CD8-positive, alpha-beta memory T cell (primary cell): ENCODE results near the gene RNU5D-1. TPM values are rescaled to one million over a fixed set of nuclear protein-coding genes. Genes with fewer than 3 reads are reported as not detected.

Source experiments
- CTCF ChIA-PET: fragments of 350-600 bp; sonication (Branson Sonifier 250); formaldehyde crosslinking; loops from one replicate; lab custom pipeline; 2021; ENCODE audit warnings: antibody characterized with exemption; lab: Charles Lee
- POLR2A ChIA-PET: fragments of 350-600 bp; sonication (Branson Sonifier 250); formaldehyde crosslinking; loops from one replicate; lab custom pipeline; 2021; ENCODE audit warnings: antibody characterized with exemption; lab: Charles Lee
- DNase-seq, 5 donors: peaks; one replicate each; pipeline versions ENCODE4 v3.0.0 to v3.0.0-alpha.2; 2020 to 2022; ENCODE audit warnings: mixed read lengths in 1 of 5
- H3K27ac ChIP-seq: one replicate; pipeline ENCODE4 v1.7.0; 2013; ENCODE audit warnings: low read depth, mild to moderate bottlenecking, low read length, moderate library complexity
- H3K27me3 ChIP-seq: 2 replicates; pipeline ENCODE4 v1.7.0; 2013; ENCODE audit warnings: low read length, mild to moderate bottlenecking; ENCODE audit not compliant: insufficient read depth, poor library complexity, severe bottlenecking
- H3K36me3 ChIP-seq: 2 replicates; pipeline ENCODE4 v1.7.0; 2013; ENCODE audit warnings: mild to moderate bottlenecking, low read length, moderate library complexity; ENCODE audit not compliant: insufficient read depth
- H3K4me1 ChIP-seq: 2 replicates; pipeline ENCODE4 v1.7.0; 2013; ENCODE audit warnings: mild to moderate bottlenecking, low read length, moderate library complexity; ENCODE audit not compliant: insufficient read depth
- H3K4me3 ChIP-seq: 2 replicates; pipeline ENCODE4 v1.7.0; 2013; ENCODE audit warnings: mild to moderate bottlenecking, low read length
- H3K9me3 ChIP-seq: 2 replicates; pipeline ENCODE4 v1.7.0; 2013; ENCODE audit warnings: mild to moderate bottlenecking, low read length
- H3K27ac Mint-ChIP-seq, 8 donors: one replicate each; pipeline ENCODE4 v1.8.0; 2020 to 2021; ENCODE audit warnings: mixed read lengths in 8 of 8, mild to moderate bottlenecking in 6 of 8, inconsistent platforms in 3 of 8, moderate library complexity in 3 of 8
- H3K27me3 Mint-ChIP-seq, 2 donors: one replicate each; pipeline ENCODE4 v1.8.0; 2020 to 2021; ENCODE audit warnings: mixed read lengths in 2 of 2, mild to moderate bottlenecking in 1 of 2, moderate library complexity in 1 of 2
- H3K36me3 Mint-ChIP-seq, 3 donors: one replicate each; pipeline ENCODE4 v1.8.0; 2020 to 2021; ENCODE audit warnings: mixed read lengths in 3 of 3, inconsistent platforms in 1 of 3, mild to moderate bottlenecking in 1 of 3
- H3K4me1 Mint-ChIP-seq, 3 donors: one replicate each; pipeline ENCODE4 v1.8.0; 2020 to 2021; ENCODE audit warnings: mixed read lengths in 3 of 3, inconsistent platforms in 1 of 3, mild to moderate bottlenecking in 1 of 3
- H3K4me3 Mint-ChIP-seq, 7 donors: one replicate each; pipeline ENCODE4 v1.8.0; 2020 to 2021; ENCODE audit warnings: mixed read lengths in 7 of 7, mild to moderate bottlenecking in 6 of 7, moderate library complexity in 4 of 7, inconsistent platforms in 2 of 7
- H3K9me3 Mint-ChIP-seq, 5 donors: one replicate each; pipeline ENCODE4 v1.8.0; 2020 to 2022; ENCODE audit warnings: mixed read lengths in 5 of 5, mild to moderate bottlenecking in 3 of 5, moderate library complexity in 2 of 5, inconsistent platforms in 1 of 5
- polyA plus RNA-seq: library from polyadenylated mRNA; unstranded; fragments of 300-500 nt; fragmentation: Illumina TruSeq; gene quantifications from one replicate; pipeline ENCODE4 v1.2.3, GENCODE V29; 2021
- total RNA-seq, 2 experiments: library from RNA; stranded (reverse); gene quantifications; one replicate each; pipeline ENCODE4 v1.2.3, GENCODE V29; 2021

RNU5D-1 gene
- total and polyA plus RNA-seq, 3 experiments from 2014 or later = not detected

- ChIA-PET POLR2A (interaction anchor here (0.6 to 1.0 kb wide), 2 partner anchors 291 to 1692 kb away, joined by 3 to 4 read pairs; partner anchors contain the start of gene HECTD3), CTCF (interaction anchor here (9.5 kb wide), 1 partner anchor 10 kb away, joined by 89 read pairs; the partner anchor contains the start of gene RNU5D-1)
- Histone ChIP-seq H3K4me3 (no peak overlapping the region), H3K4me1 (peaks cover 70% of the 10 kb centered on the region), H3K36me3 (no peaks in the 10 kb centered on the region), H3K9me3 (no peaks in the 10 kb centered on the region), H3K27ac (no peak overlapping the region), H3K27me3 (no peaks in the 10 kb centered on the region)
- Mint-ChIP-seq H3K27me3 (no peaks in the 10 kb centered on the region), H3K4me3 (peak overlapping the region in 1 of 7 donors; percentile 68), H3K36me3 (no peaks in the 10 kb centered on the region), H3K27ac (peak overlapping the region in 3 of 8 donors; percentile 27 to 86 (median 71)), H3K9me3 (no peaks in the 10 kb centered on the region), H3K4me1 (peaks cover 61 to 80% (median 77%) of the 10 kb centered on the region in 3 donors)
- no peak for DNase-seq
Measured at GRCh38 chr1:44719318-44719717, 11.7 kb downstream of the RNU5D-1 start.

GRCh38 chr1:44718091-44718490 is 12.9 kb downstream of the RNU5D-1 start:
- ChIA-PET CTCF (interaction anchor here (0.7 to 9.5 kb wide), 2 partner anchors 9 to 12 kb away, joined by 3 to 89 read pairs; partner anchors contain the start of gene RNU5D-1), POLR2A (interaction anchor here (1.3 kb wide), 1 partner anchor 12 kb away, joined by 3 read pairs; no protein-coding TSS in a partner anchor)
- no peaks in the 10 kb centered on the region for H3K27me3 ChIP-seq
- no peak overlapping the region for H3K4me3 ChIP-seq
- Mint-ChIP-seq H3K4me3 (peak overlapping the region in 1 of 7 donors; percentile 19), H3K4me1 (peaks cover 52 to 71% (median 67%) of the 10 kb centered on the region in 3 donors), H3K27ac (peak overlapping the region in 4 of 8 donors; percentile 42 to 76 (median 55)), H3K27me3 (no peaks in the 10 kb centered on the region), H3K36me3 (no peaks in the 10 kb centered on the region), H3K9me3 (no peaks in the 10 kb centered on the region)
- H3K4me1 ChIP-seq = peaks cover 60% of the 10 kb centered on the region
- no peak overlapping the region for H3K27ac ChIP-seq
- H3K9me3 ChIP-seq = no peaks in the 10 kb centered on the region
- DNase-seq = no peak
- no peaks in the 10 kb centered on the region for H3K36me3 ChIP-seq

GRCh38 chr1:44717653-44718052 is 13.3 kb downstream of the RNU5D-1 start:
- Histone ChIP-seq H3K9me3 (no peaks in the 10 kb centered on the region), H3K27me3 (no peaks in the 10 kb centered on the region), H3K36me3 (no peaks in the 10 kb centered on the region), H3K4me3 (no peak overlapping the region), H3K4me1 (peaks cover 56% of the 10 kb centered on the region), H3K27ac (no peak overlapping the region)
- H3K27ac Mint-ChIP-seq = peak overlapping the region in 4 of 8 donors; percentile 19 to 76 (median 47)
- H3K4me3 Mint-ChIP-seq = peak overlapping the region in 1 of 7 donors; percentile 19
- DNase-seq = no peak
- CTCF ChIA-PET = interaction anchor here (0.6 to 9.5 kb wide), 3 partner anchors 9 to 135 kb away, joined by 3 to 89 read pairs (median 3); partner anchors contain the start of gene RNU5D-1
- peaks cover 50 to 68% (median 64%) of the 10 kb centered on the region in 3 donors for H3K4me1 Mint-ChIP-seq
- no peaks in the 10 kb centered on the region for H3K36me3 Mint-ChIP-seq
- no peaks in the 10 kb centered on the region for H3K9me3 Mint-ChIP-seq
- no peaks in the 10 kb centered on the region for H3K27me3 Mint-ChIP-seq
- POLR2A ChIA-PET = interaction anchor here (1.3 kb wide), 1 partner anchor 13 kb away, joined by 3 read pairs; no protein-coding TSS in a partner anchor

GRCh38 chr1:44717156-44717555 is 13.8 kb downstream of the RNU5D-1 start:
- no peak overlapping the region for H3K4me3 ChIP-seq
- POLR2A ChIA-PET = interaction anchor here (1.3 kb wide), 1 partner anchor 13 kb away, joined by 3 read pairs; no protein-coding TSS in a partner anchor
- peak overlapping the region in 4 of 8 donors; percentile 13 to 76 (median 21) for H3K27ac Mint-ChIP-seq

GRCh38 chr1:44714944-44715571 is 15.9 kb downstream of the RNU5D-1 start:
- DNase-seq = peak; percentile 48 to 77 (median 68)
- CTCF ChIA-PET = interaction anchor here (1.1 to 9.5 kb wide), 7 partner anchors 15 to 303 kb away, joined by 3 to 89 read pairs (median 4); partner anchors contain the start of genes PLK3 and RNU5D-1
- no peaks in the 10 kb centered on the region for H3K36me3 Mint-ChIP-seq
- Histone ChIP-seq H3K27me3 (no peaks in the 10 kb centered on the region), H3K4me3 (no peak overlapping the region), H3K27ac (no peak overlapping the region), H3K36me3 (no peaks in the 10 kb centered on the region), H3K9me3 (no peaks in the 10 kb centered on the region), H3K4me1 (peaks cover 33% of the 10 kb centered on the region)
- H3K4me1 Mint-ChIP-seq = peaks cover 30 to 46% (median 42%) of the 10 kb centered on the region in 3 donors
- H3K9me3 Mint-ChIP-seq = no peaks in the 10 kb centered on the region
- peak overlapping the region in 5 of 7 donors; percentile 63 to 85 (median 71) for H3K4me3 Mint-ChIP-seq
- H3K27ac Mint-ChIP-seq = peak overlapping the region; percentile 29 to 91 (median 74)
- POLR2A ChIA-PET = interaction anchor here (0.7 kb wide), 1 partner anchor 198 kb away, joined by 5 read pairs; no protein-coding TSS in a partner anchor
- H3K27me3 Mint-ChIP-seq = no peaks in the 10 kb centered on the region

More at GRCh38 chr1:44717156-44717555, 13.8 kb downstream of the RNU5D-1 start:
- H3K27me3 Mint-ChIP-seq = no peaks in the 10 kb centered on the region
- H3K9me3 Mint-ChIP-seq = no peaks in the 10 kb centered on the region
- no peak for DNase-seq
- Histone ChIP-seq H3K36me3 (no peaks in the 10 kb centered on the region), H3K9me3 (no peaks in the 10 kb centered on the region), H3K27me3 (no peaks in the 10 kb centered on the region), H3K27ac (no peak overlapping the region), H3K4me1 (peaks cover 52% of the 10 kb centered on the region)
- H3K4me1 Mint-ChIP-seq = peaks cover 50 to 67% (median 63%) of the 10 kb centered on the region in 3 donors
- no peak overlapping the region for H3K4me3 Mint-ChIP-seq
- CTCF ChIA-PET = interaction anchor here (0.6 to 9.5 kb wide), 4 partner anchors 8 to 297 kb away, joined by 3 to 89 read pairs (median 4); partner anchors contain the start of gene RNU5D-1
- no peaks in the 10 kb centered on the region for H3K36me3 Mint-ChIP-seq

- Mint-ChIP-seq H3K9me3 (no peaks in the 10 kb centered on the region), H3K36me3 (no peaks in the 10 kb centered on the region), H3K27ac (peak overlapping the region in 5 of 8 donors; percentile 29 to 77 (median 65)), H3K4me1 (peaks cover 29 to 42% (median 40%) of the 10 kb centered on the region in 3 donors), H3K27me3 (no peaks in the 10 kb centered on the region), H3K4me3 (peak overlapping the region in 1 of 7 donors; percentile 71)
- ChIA-PET CTCF (interaction anchor here (1.1 to 9.5 kb wide), 7 partner anchors 15 to 304 kb away, joined by 3 to 89 read pairs (median 4); partner anchors contain the start of genes EIF2B3, PLK3 and RNU5D-1), POLR2A (interaction anchor here (0.8 kb wide), 1 partner anchor 16 kb away, joined by 6 read pairs; the partner anchor contains the start of gene RNU5D-1)
- DNase-seq = no peak
- Histone ChIP-seq H3K9me3 (no peaks in the 10 kb centered on the region), H3K27ac (no peak overlapping the region), H3K4me3 (no peak overlapping the region), H3K36me3 (no peaks in the 10 kb centered on the region), H3K4me1 (peaks cover 29% of the 10 kb centered on the region), H3K27me3 (no peaks in the 10 kb centered on the region)
Measured at GRCh38 chr1:44714532-44714931, 16.4 kb downstream of the RNU5D-1 start.

GRCh38 chr1:44713321-44713781 is 17.6 kb downstream of the RNU5D-1 start:
- Mint-ChIP-seq H3K4me1 (peaks cover 28 to 34% (median 33%) of the 10 kb centered on the region in 3 donors), H3K27ac (peak overlapping the region in 1 of 8 donors; percentile 65), H3K27me3 (no peaks in the 10 kb centered on the region), H3K9me3 (no peaks in the 10 kb centered on the region), H3K4me3 (no peak overlapping the region), H3K36me3 (no peaks in the 10 kb centered on the region)
- no peaks in the 10 kb centered on the region for H3K27me3 ChIP-seq
- peaks cover 24% of the 10 kb centered on the region for H3K4me1 ChIP-seq
- ChIA-PET CTCF (interaction anchor here (1.2 to 9.5 kb wide), 5 partner anchors 8 to 273 kb away, joined by 3 to 89 read pairs (median 4); partner anchors contain the start of genes EIF2B3 and RNU5D-1), POLR2A (no interaction called here)
- no peak for DNase-seq
- no peaks in the 10 kb centered on the region for H3K9me3 ChIP-seq
- H3K27ac ChIP-seq = no peak overlapping the region
- H3K36me3 ChIP-seq = no peaks in the 10 kb centered on the region
- no peak overlapping the region for H3K4me3 ChIP-seq
